Measurements from ENCODE around the gene CHCHD6. TPM values are rescaled to one million over a fixed set of nuclear protein-coding genes. Genes with fewer than 3 reads are reported as not detected.

Gene CHCHD6
- total RNA-seq, 4 donors from 2014 or later, result 7.5 to 21.9 (median 16.3) TPM

DNA sequence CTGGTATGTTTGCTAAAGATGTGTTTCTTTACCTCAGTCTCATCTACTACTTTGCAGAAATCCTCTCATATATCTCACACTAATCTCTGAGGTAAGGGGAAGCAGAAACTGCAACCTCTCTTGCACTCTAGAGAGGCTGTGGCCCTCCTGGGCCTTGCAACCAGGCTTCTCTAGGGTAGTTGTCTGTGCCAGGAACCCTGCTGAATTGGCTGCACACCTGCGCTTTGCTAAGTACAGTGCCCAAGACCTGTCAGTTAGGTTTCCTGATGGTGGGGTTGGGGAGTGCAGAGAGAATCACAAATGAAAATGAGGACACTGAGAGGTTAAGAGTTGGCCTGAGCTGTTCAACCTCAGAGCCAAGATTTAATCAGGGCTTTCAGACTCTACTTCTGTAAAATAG lies 161.7 kb downstream of the CHCHD6 start:
- Histone ChIP-seq H3K36me3 (no peaks in the 10 kb centered on the region), H3K27me3 (no peaks in the 10 kb centered on the region), H3K4me1 (no peaks in the 10 kb centered on the region), H3K27ac (no peak overlapping the region), H3K4me3 (no peak overlapping the region), H3K9me3 (no peaks in the 10 kb centered on the region)
- 100% methylated on average over 1 of the region's 1 CpG for WGBS, 2 donors
- DNase-seq, result no peak
- intact Hi-C loops (cut with DNase I), result no loop called here
- TF ChIP-seq CTCF (IDR thresholded peaks at IDR 0.05) (no peak), POLR2A (IDR thresholded peaks at IDR 0.05) (no peak)

DNA sequence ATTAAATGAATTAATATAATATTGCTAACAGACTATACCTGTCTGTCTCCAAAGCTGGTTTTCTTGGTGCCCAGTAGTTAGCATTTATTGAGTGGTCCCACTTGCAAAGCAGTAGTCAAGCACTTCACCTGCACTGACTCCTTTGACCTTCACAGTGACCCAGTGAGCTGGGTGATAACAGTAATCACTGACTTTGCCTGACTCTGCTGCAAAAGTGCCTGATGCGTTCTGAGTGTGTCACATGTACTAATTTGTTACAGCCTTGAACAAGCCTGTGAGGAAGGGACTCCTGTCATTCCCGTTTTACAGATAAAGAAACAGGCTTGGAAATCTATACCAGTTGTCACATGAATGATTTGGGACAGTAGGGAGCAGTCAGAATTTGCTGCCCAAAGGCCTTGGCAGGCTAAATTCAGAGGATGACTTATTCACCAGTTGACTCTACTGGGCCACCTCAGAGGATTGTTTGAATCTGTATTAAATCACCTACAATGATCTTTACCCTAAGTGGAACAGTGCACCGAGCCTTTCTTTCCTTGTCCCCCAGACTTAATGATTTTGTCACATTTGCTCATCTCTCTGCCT lies 162.2 kb downstream of the CHCHD6 start:
- Histone ChIP-seq H3K9me3 (no peaks in the 10 kb centered on the region), H3K4me3 (no peak overlapping the region), H3K36me3 (no peaks in the 10 kb centered on the region), H3K4me1 (no peaks in the 10 kb centered on the region), H3K27ac (no peak overlapping the region), H3K27me3 (no peaks in the 10 kb centered on the region)
- 88 to 96% methylated on average over 2 to 3 of the region's 3 CpGs for WGBS, 2 donors
- TF ChIP-seq CTCF (IDR thresholded peaks at IDR 0.05) (no peak), POLR2A (IDR thresholded peaks at IDR 0.05) (no peak)
- intact Hi-C loops (cut with DNase I), result no loop called here
- DNase-seq, result no peak

GRCh38 chr3:126867190-126867862 lies 163.3 kb downstream of the CHCHD6 start:
- WGBS, 2 donors, result 77 to 80% methylated on average over 4 of the region's 4 CpGs
- Histone ChIP-seq H3K9me3 (no peaks in the 10 kb centered on the region), H3K27me3 (no peaks in the 10 kb centered on the region), H3K36me3 (no peaks in the 10 kb centered on the region), H3K4me1 (no peaks in the 10 kb centered on the region), H3K4me3 (no peak overlapping the region), H3K27ac (no peak overlapping the region)
- intact Hi-C loops (cut with DNase I), result no loop called here
- DNase-seq, result no peak
- no peak for TF ChIP-seq POLR2A (IDR thresholded peaks at IDR 0.05)
- TF ChIP-seq CTCF (IDR thresholded peaks at IDR 0.05), result no peak

DNA sequence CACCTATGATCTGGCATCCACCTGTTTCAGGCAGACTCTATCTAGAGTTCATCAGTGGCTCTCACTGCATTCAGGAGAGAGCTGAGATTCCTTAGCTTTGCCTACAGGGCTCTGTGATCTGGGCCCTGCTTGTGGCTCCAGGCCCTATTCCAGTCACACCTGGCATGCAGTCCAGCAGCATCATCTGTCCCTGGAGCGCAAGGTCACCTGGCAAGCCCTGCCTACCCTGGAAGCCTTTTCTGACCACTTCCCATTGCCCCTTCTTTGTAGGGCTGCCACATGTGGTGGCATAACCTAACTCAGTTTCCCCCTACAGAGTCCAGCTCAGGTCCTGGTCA lies 163.8 kb downstream of the CHCHD6 start:
- WGBS, 2 donors, result 100% methylated on average over 1 of the region's 1 CpG; no CpG with 5 or more reads in 1 of the 2 donors
- TF ChIP-seq POLR2A (IDR thresholded peaks at IDR 0.05), result no peak
- no peak for TF ChIP-seq CTCF (IDR thresholded peaks at IDR 0.05)
- Histone ChIP-seq H3K27ac (no peak overlapping the region), H3K4me1 (no peaks in the 10 kb centered on the region), H3K27me3 (no peaks in the 10 kb centered on the region), H3K36me3 (no peaks in the 10 kb centered on the region), H3K9me3 (no peaks in the 10 kb centered on the region), H3K4me3 (no peak overlapping the region)
- intact Hi-C loops (cut with DNase I), result no loop called here
- no peak for DNase-seq

DNA sequence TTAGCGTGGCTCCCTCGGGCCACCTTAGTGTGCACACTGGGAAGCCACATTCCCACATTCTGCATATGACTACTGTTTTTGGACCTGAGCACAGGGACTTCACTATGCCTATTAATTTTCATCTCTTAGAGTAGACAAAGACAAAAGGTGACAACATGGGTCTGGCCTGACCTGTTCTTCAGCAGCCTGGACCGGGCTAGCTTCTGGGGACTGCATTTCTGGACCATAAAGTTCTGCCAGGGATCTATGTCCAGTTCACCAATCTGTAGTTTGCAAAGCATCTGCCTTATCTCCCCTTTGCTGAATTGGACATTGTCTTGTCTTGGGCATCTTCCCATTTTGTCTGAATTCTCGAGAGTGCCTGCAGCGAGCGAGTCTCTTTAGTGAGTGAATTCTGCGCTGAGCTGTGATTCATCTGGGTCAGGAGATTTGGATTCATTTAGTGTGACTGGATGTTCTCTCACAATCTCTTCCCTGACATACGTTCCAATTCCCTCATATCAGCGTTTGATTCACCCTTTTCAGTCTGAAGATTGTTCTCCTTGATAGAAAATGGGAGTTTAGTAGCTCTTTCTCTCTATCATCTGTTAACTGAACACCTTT lies 166.7 kb downstream of the CHCHD6 start:
- no peak for TF ChIP-seq POLR2A (IDR thresholded peaks at IDR 0.05)
- no peak for TF ChIP-seq CTCF (IDR thresholded peaks at IDR 0.05)
- intact Hi-C loops (cut with DNase I), result no loop called here
- Histone ChIP-seq H3K27me3 (no peaks in the 10 kb centered on the region), H3K27ac (no peak overlapping the region), H3K36me3 (no peaks in the 10 kb centered on the region), H3K9me3 (no peaks in the 10 kb centered on the region), H3K4me3 (no peak overlapping the region), H3K4me1 (no peaks in the 10 kb centered on the region)
- WGBS, 2 donors, result 93 to 94% methylated on average over 7 to 9 of the region's 9 CpGs
- no peak for DNase-seq
